ENCODE measurements around the gene GTF2IRD1.
"Not testable (repeated sequence)": the region's sequence is repeated elsewhere in the genome, so short reads cannot be mapped to it uniquely, and the experiment has no call there.

GRCh38 chr7:74411571-74411970 lies 42.1 kb upstream of the GTF2IRD1 start:
- not testable (repeated sequence) for TF ChIP-seq EZH2 (IDR thresholded peaks at IDR 0.05; ENCODE audit: low read length, missing control alignments)
- TF ChIP-seq, protein P1, sequence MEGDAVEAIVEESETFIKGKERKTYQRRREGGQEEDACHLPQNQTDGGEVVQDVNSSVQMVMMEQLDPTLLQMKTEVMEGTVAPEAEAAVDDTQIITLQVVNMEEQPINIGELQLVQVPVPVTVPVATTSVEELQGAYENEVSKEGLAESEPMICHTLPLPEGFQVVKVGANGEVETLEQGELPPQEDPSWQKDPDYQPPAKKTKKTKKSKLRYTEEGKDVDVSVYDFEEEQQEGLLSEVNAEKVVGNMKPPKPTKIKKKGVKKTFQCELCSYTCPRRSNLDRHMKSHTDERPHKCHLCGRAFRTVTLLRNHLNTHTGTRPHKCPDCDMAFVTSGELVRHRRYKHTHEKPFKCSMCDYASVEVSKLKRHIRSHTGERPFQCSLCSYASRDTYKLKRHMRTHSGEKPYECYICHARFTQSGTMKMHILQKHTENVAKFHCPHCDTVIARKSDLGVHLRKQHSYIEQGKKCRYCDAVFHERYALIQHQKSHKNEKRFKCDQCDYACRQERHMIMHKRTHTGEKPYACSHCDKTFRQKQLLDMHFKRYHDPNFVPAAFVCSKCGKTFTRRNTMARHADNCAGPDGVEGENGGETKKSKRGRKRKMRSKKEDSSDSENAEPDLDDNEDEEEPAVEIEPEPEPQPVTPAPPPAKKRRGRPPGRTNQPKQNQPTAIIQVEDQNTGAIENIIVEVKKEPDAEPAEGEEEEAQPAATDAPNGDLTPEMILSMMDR (conservative IDR thresholded peaks at IDR 0.05 in 1 of 2, IDR thresholded peaks at IDR 0.05 in 1 of 2; ENCODE audit: low read depth in 1 of 2, low read length in 2 of 2): not testable (repeated sequence)
